Myocyte (in vitro differentiated cells): ENCODE results near the gene GNG11. TPM values are rescaled to one million over a fixed set of nuclear protein-coding genes. Genes with fewer than 3 reads are reported as not detected.

Experiments used
- DNase-seq: peaks from one replicate; pipeline ENCODE4 v3.0.0-alpha.2; 2012; ENCODE audit warnings: low read depth
- total RNA-seq: library from RNA; depleted of rRNA; stranded (reverse); fragments of >200 nt; gene quantifications from 2 replicates; pipeline ENCODE4 v1.2.3, GENCODE V29; 2014

GNG11 gene
- total RNA-seq, 1 donor from 2014 or later, result 18.1 TPM

- DNase-seq, result no peak
Measured at GRCh38 chr7:93945756-93946535, 24.4 kb downstream of the GNG11 start.

GRCh38 chr7:93948106-93948505, 26.6 kb downstream of the GNG11 start:
- no peak for DNase-seq

GRCh38 chr7:93948873-93949272, 27.3 kb downstream of the GNG11 start:
- DNase-seq, result no peak

GRCh38 chr7:93949423-93949822, 27.9 kb downstream of the GNG11 start:
- peak; percentile 35 for DNase-seq

GRCh38 chr7:93955304-93955703, 33.8 kb downstream of the GNG11 start:
- DNase-seq, result no peak

GRCh38 chr7:93957767-93958166, 36.2 kb downstream of the GNG11 start:
- DNase-seq, result no peak

- no peak for DNase-seq
Measured at GRCh38 chr7:93958216-93958615, 36.7 kb downstream of the GNG11 start.

- DNase-seq, result no peak
Measured at GRCh38 chr7:93958651-93959050, 37.1 kb downstream of the GNG11 start.

GRCh38 chr7:93960986-93961385, 39.5 kb downstream of the GNG11 start:
- no peak for DNase-seq

- DNase-seq, result no peak
Measured at GRCh38 chr7:93964262-93964661, 42.7 kb downstream of the GNG11 start.

GRCh38 chr7:93964813-93965212, 43.3 kb downstream of the GNG11 start:
- no peak for DNase-seq

- DNase-seq, result no peak
Measured at GRCh38 chr7:93968911-93969620, 47.5 kb downstream of the GNG11 start.

GRCh38 chr7:93972029-93972725, 50.6 kb downstream of the GNG11 start:
- no peak for DNase-seq

GRCh38 chr7:93973134-93973533, 51.6 kb downstream of the GNG11 start:
- DNase-seq, result no peak

GRCh38 chr7:93977211-93977950, 55.8 kb downstream of the GNG11 start:
- DNase-seq, result peak; percentile 62

Other genes starting within 250 kb of the GNG11 start
- gene TFPI2, start 31.0 kb upstream of the GNG11 start, total RNA-seq, result 3.6 and 13.9 TPM in 2 replicates
- gene GNGT1, start 15.2 kb upstream of the GNG11 start, total RNA-seq, result 1.3 TPM in 1 of 2 replicates, not detected in the other
- gene BET1, start 82.6 kb downstream of the GNG11 start, total RNA-seq, result 34.6 and 38.4 TPM in 2 replicates